GM12878 (cell line): ENCODE data around the gene OPN4. TPM values are rescaled to one million over a fixed set of nuclear protein-coding genes. Genes with fewer than 3 reads are reported as not detected.

ENCODE experiments used
- ATAC-seq: fragments of 200-7000 bp; cut with Tn5 transposase; 3 replicates; pipeline ENCODE4 v1.9.1; 2020; ENCODE audit warnings: mild to moderate bottlenecking, moderate library complexity
- BruUV-seq: library from RNA; stranded (reverse); fragments of 400-500 nt; replicated peaks from 2 replicates; lab custom pipeline; 2021; lab: Mats Ljungman, UMichigan
- CTCF ChIA-PET: fragments of 300-600 bp; sonication (Branson Sonifier 250); formaldehyde crosslinking; extraction: SDS; loops from one replicate; lab custom pipeline; 2021; ENCODE audit warnings: inconsistent platforms; lab: Yijun Ruan, JAX
- POLR2A ChIA-PET: fragments of 350-600 bp; formaldehyde crosslinking; extraction: SDS; loops from one replicate; lab custom pipeline; 2021; ENCODE audit warnings: inconsistent platforms; lab: Charles Lee
- RAD21 ChIA-PET: fragments of 300-600 bp; sonication (Branson Sonifier 250); formaldehyde crosslinking; loops from one replicate; lab custom pipeline; 2023; ENCODE audit warnings: antibody characterized with exemption; ENCODE audit not compliant: unreplicated experiment; lab: Charles Lee
- SMC1A ChIA-PET: fragments of 300-600 bp; sonication (Branson Sonifier 250); formaldehyde crosslinking; loops from one replicate; lab custom pipeline; 2023; ENCODE audit not compliant: unreplicated experiment, uncharacterized antibody; lab: Charles Lee
- DNase-seq: peaks from one replicate; pipeline ENCODE4 v3.0.0-alpha.2; 2011; ENCODE audit warnings: low read depth, low spot score
- FAIRE-seq: peaks from 3 replicates; lab custom pipeline; 2011; peaks lifted over from hg19 to GRCh38; lab: Jason Lieb, UNC
- H2AFZ ChIP-seq: 2 replicates; pipeline ENCODE4 v1.6.0; 2011; ENCODE audit warnings: low read depth, low read length, control low read depth; ENCODE audit not compliant: control insufficient read depth
- H3K27ac ChIP-seq: 2 replicates; pipeline ENCODE4 v1.5.1; 2011; ENCODE audit warnings: control low read depth; ENCODE audit not compliant: control insufficient read depth, insufficient read depth
- H3K27me3 ChIP-seq, 2 experiments: replicated peaks in 1 of 2; 2 replicates each; pipeline versions ENCODE4 v1.6.0 to v1.6.1; 2011; ENCODE audit warnings: low read length in 1 of 2; ENCODE audit not compliant: control insufficient read depth in 2 of 2, insufficient read depth in 2 of 2
- H3K36me3 ChIP-seq, 2 experiments: 2 replicates each; pipeline ENCODE4 v1.5.1; 2011; ENCODE audit warnings: low read length in 1 of 2; ENCODE audit not compliant: control insufficient read depth in 2 of 2, insufficient read depth in 2 of 2
- H3K4me1 ChIP-seq: 2 replicates; pipeline ENCODE4 v1.6.1; 2011; ENCODE audit warnings: mild to moderate bottlenecking, low read length, moderate library complexity, mixed read lengths; ENCODE audit not compliant: control insufficient read depth, insufficient read depth
- H3K4me2 ChIP-seq: 2 replicates; pipeline ENCODE4 v1.6.0; 2011; ENCODE audit warnings: control low read depth; ENCODE audit not compliant: control insufficient read depth, insufficient read depth
- H3K4me3 ChIP-seq: fragments of 200-600 bp; sonication (generic); 2 replicates; pipeline ENCODE4 v1.5.1; 2016
- H3K79me2 ChIP-seq: 2 replicates; pipeline ENCODE4 v1.6.0; 2011; ENCODE audit warnings: low read length; ENCODE audit not compliant: control insufficient read depth, insufficient read depth
- H3K9ac ChIP-seq: 2 replicates; pipeline ENCODE4 v1.8.0; 2011; ENCODE audit warnings: low read length, control low read depth, mixed read lengths; ENCODE audit not compliant: control insufficient read depth, insufficient read depth
- H3K9me3 ChIP-seq: replicated peaks from 3 replicates; pipeline ENCODE4 v1.5.1; 2011; ENCODE audit warnings: mild to moderate bottlenecking, low read length; ENCODE audit not compliant: control insufficient read depth, insufficient read depth
- H4K20me1 ChIP-seq: 2 replicates; pipeline ENCODE4 v1.6.0; 2011; ENCODE audit not compliant: control insufficient read depth, insufficient read depth
- ATF7 ChIP-seq: fragments of 450-650 bp; IDR thresholded peaks from 2 replicates; pipeline ENCODE4 v1.6.1; 2016; ENCODE audit warnings: low read depth, mild to moderate bottlenecking
- BCLAF1 ChIP-seq: fragments of 450-650 bp; IDR thresholded peaks from 2 replicates; pipeline ENCODE4 v1.6.1; 2017; ENCODE audit warnings: antibody characterized with exemption, mild to moderate bottlenecking, moderate library complexity
- BMI1 ChIP-seq: fragments of 450-650 bp; IDR thresholded peaks from 2 replicates; pipeline ENCODE4 v1.6.1; 2016; ENCODE audit warnings: mild to moderate bottlenecking, moderate library complexity, borderline replicate concordance
- CBFB ChIP-seq: IDR thresholded peaks from 2 replicates; pipeline ENCODE4 v1.6.1; 2016; ENCODE audit warnings: antibody characterized with exemption, low read depth
- CEBPB ChIP-seq, 2 experiments: fragments of 150-350 bp in 1 of 2; IDR thresholded peaks; 2 replicates each; pipeline ENCODE4 v1.6.1; 2012 to 2014; ENCODE audit warnings: low read depth in 2 of 2, low read length in 2 of 2, borderline replicate concordance in 1 of 2, inconsistent platforms in 1 of 2
- CREB1 ChIP-seq: IDR thresholded peaks from 2 replicates; pipeline ENCODE4 v1.6.1; 2012; ENCODE audit warnings: low read depth, mild to moderate bottlenecking, inconsistent platforms
- FOXM1 ChIP-seq: IDR thresholded peaks from 2 replicates; pipeline ENCODE4 v1.6.1; 2012; ENCODE audit warnings: low read depth, mild to moderate bottlenecking, inconsistent platforms, low read length, moderate library complexity
- HDAC2 ChIP-seq: fragments of 200-600 bp; sonication (generic); IDR thresholded peaks from 2 replicates; pipeline ENCODE4 v1.6.1; 2017
- IKZF1 ChIP-seq: fragments of 450-650 bp; conservative IDR thresholded peaks from 2 replicates; pipeline ENCODE4 v1.6.1; 2017; ENCODE audit warnings: antibody characterized with exemption, mild to moderate bottlenecking
- MTA3 ChIP-seq: IDR thresholded peaks from 2 replicates; pipeline ENCODE4 v1.6.1; 2012; ENCODE audit warnings: low read length, inconsistent platforms, borderline replicate concordance
- NFXL1 ChIP-seq: fragments of 450-650 bp; IDR thresholded peaks from 2 replicates; pipeline ENCODE4 v1.6.1; 2017; ENCODE audit warnings: antibody characterized with exemption, mild to moderate bottlenecking, borderline replicate concordance
- NRF1 ChIP-seq: conservative IDR thresholded peaks from 2 replicates; pipeline ENCODE4 v1.6.1; 2011; ENCODE audit warnings: mild to moderate bottlenecking, low read depth, low read length, improper control_type of control experiment
- PML ChIP-seq: IDR thresholded peaks from 2 replicates; pipeline ENCODE4 v1.6.1; 2012; ENCODE audit warnings: low read length, inconsistent platforms
- RFX5 ChIP-seq: IDR thresholded peaks from 2 replicates; pipeline ENCODE4 v1.6.1; 2011; ENCODE audit warnings: low read depth, low read length, improper control_type of control experiment
- TARDBP ChIP-seq: IDR thresholded peaks from 2 replicates; pipeline ENCODE4 v1.6.1; 2016; ENCODE audit warnings: borderline replicate concordance
- TBL1XR1 ChIP-seq: IDR thresholded peaks from 2 replicates; pipeline ENCODE4 v1.6.1; 2012; ENCODE audit warnings: low read depth, low read length, improper control_type of control experiment
- TCF12 ChIP-seq: IDR thresholded peaks from 2 replicates; pipeline ENCODE4 v1.6.1; 2011; ENCODE audit warnings: low read depth, mild to moderate bottlenecking, low read length
- TCF3 ChIP-seq: IDR thresholded peaks from 2 replicates; pipeline ENCODE4 v1.6.1; 2012; ENCODE audit warnings: low read depth, mild to moderate bottlenecking, low read length, borderline replicate concordance; ENCODE audit not compliant: insufficient read depth
- WGBS: methylation state at CpG from one replicate; pipeline ENCODE4 v1.1.6; 2016; ENCODE audit warnings: low lambda C conversion rate; ENCODE audit not compliant: insufficient replicate concordance, insufficient coverage; ENCODE audit errors: missing lambda C conversion rate; 5-methylcytosine and 5-hydroxymethylcytosine counted together
- in situ Hi-C: fragments of 300-500 bp; cut with MboI; formaldehyde crosslinking; loops from 9 replicates; pipeline ENCODE4 v1.14.3; 2018; ENCODE audit warnings: mixed read lengths
- intact Hi-C: fragments of 100-400 bp; cut with micrococcal nuclease; formaldehyde crosslinking; loops from one replicate; pipeline ENCODE4 v1.14.2; 2022; ENCODE audit not compliant: unreplicated experiment
- polyA plus RNA-seq, 11 experiments: library from polyadenylated mRNA; depleted of rRNA in 4 of 11; unstranded in 6 of 11; stranded (reverse) in 5 of 11; fragments of >200 nt; fragmentation: Nextera tagmentation in 4 of 11; fragmentation: Illumina TruSeq in 1 of 11; extraction: Ambion mirVana in 4 of 11; extraction: Trizol in 1 of 11; gene quantifications; 1 replicate in 1 of 11; 2 replicates in 10 of 11; pipeline versions ENCODE4 v1.2.1 to v1.2.3, GENCODE V29; 2011 to 2016; ENCODE audit warnings: inconsistent platforms in 2 of 11, missing spikeins in 2 of 11, low read depth in 1 of 11
- total RNA-seq, 4 experiments: library from RNA; depleted of rRNA in 3 of 4; stranded (reverse); fragments of >200 nt in 3 of 4; fragmentation: Illumina TruSeq in 1 of 4; extraction: Trizol in 1 of 4; gene quantifications; 2 replicates each; pipeline versions ENCODE4 v1.2.1 to v1.2.3, GENCODE V29; 2013 to 2021
- TF ChIP-seq, protein P1 (sequence below): fragments of 450-650 bp; IDR thresholded peaks from 2 replicates; pipeline ENCODE4 v1.6.1; 2016; ENCODE audit warnings: mild to moderate bottlenecking, moderate library complexity, borderline replicate concordance

The OPN4 gene
- total and polyA plus RNA-seq, 10 of the 15 experiments (the other 5 are each of a cell fraction or from before 2014, with no cell fraction given) = not detected

DNA sequence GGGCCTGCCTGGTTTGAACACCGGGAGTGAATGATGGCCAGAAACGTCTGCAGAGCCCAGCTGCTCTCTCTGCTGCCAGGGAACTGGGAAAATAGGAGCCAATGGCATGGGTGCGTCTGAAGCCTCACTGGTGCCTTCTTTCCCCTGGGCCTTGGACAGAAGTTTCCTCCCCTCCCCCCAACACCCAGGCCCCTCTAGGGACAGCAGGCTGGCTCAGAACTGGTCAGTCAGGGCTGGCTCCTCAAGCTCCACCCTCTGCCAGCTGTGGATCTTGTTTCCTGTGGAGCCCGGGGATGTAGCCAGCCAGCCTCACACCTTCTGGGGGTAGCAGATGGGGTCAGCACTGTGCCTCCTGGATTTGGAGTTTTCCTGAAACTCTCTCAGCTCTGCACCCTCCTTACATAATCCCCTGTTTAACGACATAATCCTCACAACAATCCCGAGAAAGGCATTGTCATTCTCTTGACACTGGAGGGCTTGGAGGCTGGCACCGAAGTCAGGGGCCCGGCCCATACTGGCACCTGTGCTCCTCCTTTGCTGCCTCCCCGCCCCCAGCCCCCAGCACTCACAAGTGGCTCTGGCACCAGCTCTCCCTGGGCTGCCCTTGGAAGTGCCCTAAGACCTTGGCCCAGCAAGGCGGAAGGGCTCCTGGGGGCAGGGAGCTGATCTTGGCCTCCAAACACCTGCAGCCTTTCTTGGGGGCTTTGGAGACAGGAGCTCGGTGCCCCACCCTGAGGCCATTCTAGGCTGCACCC, 19.7 kb downstream of the OPN4 start (continued):
- TF ChIP-seq CBFB (no peak), CEBPB (IDR thresholded peaks at IDR 0.05; ENCODE audit: borderline replicate concordance in 1 of 2, low read depth in 2 of 2, low read length in 2 of 2) (no peak), TCF3 (no peak), TARDBP (no peak), FOXM1 (no peak), NRF1 (no peak), TCF12 (no peak), IKZF1 (no peak)

DNA sequence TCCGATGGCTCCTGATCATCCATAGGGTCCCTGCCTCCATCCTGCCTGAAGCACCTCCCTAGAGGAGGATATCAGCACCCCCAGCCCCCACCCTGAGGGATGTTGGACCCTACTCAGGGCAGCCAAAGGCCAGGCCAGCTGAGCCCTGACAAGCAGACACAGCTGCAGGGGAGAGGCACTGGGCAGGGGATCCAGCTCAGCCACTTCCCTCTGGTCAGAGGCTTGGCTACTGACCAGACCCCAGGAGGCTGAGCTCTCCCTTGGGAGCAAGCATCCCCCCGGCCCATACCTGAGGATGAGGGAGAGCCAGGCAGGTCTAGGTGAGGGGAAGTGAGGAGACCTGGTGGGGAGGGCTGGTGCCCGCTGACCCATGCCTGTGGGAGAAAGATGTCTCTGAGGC, 20.6 kb downstream of the OPN4 start:
- no peaks in the 10 kb centered on the region; a peak in 1 of 4 replicates for H3K27me3 ChIP-seq
- no peak for ATAC-seq
- H3K27ac ChIP-seq = no peak overlapping the region
- FAIRE-seq = no peak
- no peaks in the 10 kb centered on the region for H3K9me3 ChIP-seq
- H3K4me1 ChIP-seq = peaks cover 4% of the 10 kb centered on the region; the same call in 1 of the 2 replicates
- H3K4me2 ChIP-seq = no peak overlapping the region
- H3K36me3 ChIP-seq = no peaks in the 10 kb centered on the region
- CTCF ChIA-PET = interaction anchor here (0.7 kb wide), 1 partner anchor 199 kb away, joined by 4 read pairs; no protein-coding TSS in a partner anchor
- H3K9ac ChIP-seq = no peak overlapping the region
- RAD21 ChIA-PET = no interaction called here
- H3K79me2 ChIP-seq = no peaks in the 10 kb centered on the region
- H2AFZ ChIP-seq = no peak overlapping the region
- POLR2A ChIA-PET = no interaction called here
- no TSS peak for BruUV-seq
- no peaks in the 10 kb centered on the region for H4K20me1 ChIP-seq
- intact Hi-C loops (no loop called here), in situ Hi-C loops (no loop called here)
- WGBS = 18% methylated on average over 3 of the region's 3 CpGs
- no peak for DNase-seq
- SMC1A ChIA-PET = no interaction called here
- no peak overlapping the region for H3K4me3 ChIP-seq
- TF ChIP-seq HDAC2 (no peak), CREB1 (no peak), BCLAF1 (no peak), BMI1 (no peak), PML (no peak), RFX5 (no peak), TBL1XR1 (no peak), MTA3 (no peak), ATF7 (no peak), NFXL1 (no peak)
- TF ChIP-seq, protein P1, sequence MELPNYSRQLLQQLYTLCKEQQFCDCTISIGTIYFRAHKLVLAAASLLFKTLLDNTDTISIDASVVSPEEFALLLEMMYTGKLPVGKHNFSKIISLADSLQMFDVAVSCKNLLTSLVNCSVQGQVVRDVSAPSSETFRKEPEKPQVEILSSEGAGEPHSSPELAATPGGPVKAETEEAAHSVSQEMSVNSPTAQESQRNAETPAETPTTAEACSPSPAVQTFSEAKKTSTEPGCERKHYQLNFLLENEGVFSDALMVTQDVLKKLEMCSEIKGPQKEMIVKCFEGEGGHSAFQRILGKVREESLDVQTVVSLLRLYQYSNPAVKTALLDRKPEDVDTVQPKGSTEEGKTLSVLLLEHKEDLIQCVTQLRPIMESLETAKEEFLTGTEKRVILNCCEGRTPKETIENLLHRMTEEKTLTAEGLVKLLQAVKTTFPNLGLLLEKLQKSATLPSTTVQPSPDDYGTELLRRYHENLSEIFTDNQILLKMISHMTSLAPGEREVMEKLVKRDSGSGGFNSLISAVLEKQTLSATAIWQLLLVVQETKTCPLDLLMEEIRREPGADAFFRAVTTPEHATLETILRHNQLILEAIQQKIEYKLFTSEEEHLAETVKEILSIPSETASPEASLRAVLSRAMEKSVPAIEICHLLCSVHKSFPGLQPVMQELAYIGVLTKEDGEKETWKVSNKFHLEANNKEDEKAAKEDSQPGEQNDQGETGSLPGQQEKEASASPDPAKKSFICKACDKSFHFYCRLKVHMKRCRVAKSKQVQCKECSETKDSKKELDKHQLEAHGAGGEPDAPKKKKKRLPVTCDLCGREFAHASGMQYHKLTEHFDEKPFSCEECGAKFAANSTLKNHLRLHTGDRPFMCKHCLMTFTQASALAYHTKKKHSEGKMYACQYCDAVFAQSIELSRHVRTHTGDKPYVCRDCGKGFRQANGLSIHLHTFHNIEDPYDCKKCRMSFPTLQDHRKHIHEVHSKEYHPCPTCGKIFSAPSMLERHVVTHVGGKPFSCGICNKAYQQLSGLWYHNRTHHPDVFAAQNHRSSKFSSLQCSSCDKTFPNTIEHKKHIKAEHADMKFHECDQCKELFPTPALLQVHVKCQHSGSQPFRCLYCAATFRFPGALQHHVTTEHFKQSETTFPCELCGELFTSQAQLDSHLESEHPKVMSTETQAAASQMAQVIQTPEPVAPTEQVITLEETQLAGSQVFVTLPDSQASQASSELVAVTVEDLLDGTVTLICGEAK = no peak
